Lung (tissue), 12 donors: ENCODE measurements around the gene FGA. TPM values are rescaled to one million over a fixed set of nuclear protein-coding genes. Genes with fewer than 3 reads are reported as not detected.

Experiments
- ATAC-seq: fragments of 200-7000 bp; cut with Tn5 transposase; one replicate; pipeline ENCODE4 v1.9.1; 2020; ENCODE audit warnings: moderate number of reproducible peaks; ENCODE audit not compliant: insufficient read depth, low FRiP score
- DNase-seq, 3 donors: peaks; one replicate each; pipeline ENCODE4 v3.0.0-alpha.2; 2013 to 2017
- H3K27ac ChIP-seq, 2 donors: one replicate each; pipeline ENCODE4 v1.5.1; 2013; ENCODE audit warnings: mild to moderate bottlenecking in 2 of 2, moderate library complexity in 2 of 2, control low read depth in 1 of 2, inconsistent platforms in 1 of 2, low read depth in 1 of 2, low read length in 1 of 2
- H3K27me3 ChIP-seq, 3 donors: one replicate each; pipeline ENCODE4 v1.5.1; 2013; ENCODE audit warnings: low read length in 2 of 3; ENCODE audit not compliant: control insufficient read depth in 3 of 3, insufficient read depth in 3 of 3
- H3K36me3 ChIP-seq, 4 donors: one replicate each; pipeline ENCODE4 v1.5.1; 2013; ENCODE audit warnings: low read length in 4 of 4, mild to moderate bottlenecking in 1 of 4, moderate library complexity in 1 of 4; ENCODE audit not compliant: control insufficient read depth in 4 of 4, insufficient read depth in 4 of 4
- H3K4me1 ChIP-seq, 5 donors: one replicate each; pipeline ENCODE4 v1.5.1; 2013; ENCODE audit warnings: low read length in 5 of 5, mild to moderate bottlenecking in 2 of 5, moderate library complexity in 1 of 5; ENCODE audit not compliant: control insufficient read depth in 5 of 5, insufficient read depth in 5 of 5
- H3K4me3 ChIP-seq: one replicate; pipeline ENCODE4 v1.5.1; 2013; ENCODE audit warnings: mild to moderate bottlenecking, control low read depth, moderate library complexity
- H3K9ac ChIP-seq, 2 donors: one replicate each; pipeline ENCODE4 v1.5.1; 2013; ENCODE audit warnings: low read length in 2 of 2, control low read depth in 1 of 2; ENCODE audit not compliant: insufficient read depth in 1 of 2
- H3K9me3 ChIP-seq, 4 donors: one replicate each; pipeline ENCODE4 v1.5.1; 2013; ENCODE audit warnings: low read length in 3 of 4, mild to moderate bottlenecking in 1 of 4, moderate library complexity in 1 of 4; ENCODE audit not compliant: control insufficient read depth in 4 of 4, insufficient read depth in 3 of 4
- CTCF ChIP-seq: IDR thresholded peaks from 2 replicates; pipeline ENCODE4 v1.5.1; 2012; ENCODE audit warnings: mild to moderate bottlenecking; ENCODE audit errors: control extremely low read depth, extremely low read depth
- WGBS, 2 donors: extraction: QIAGEN DNeasy Blood & Tissue Kit; methylation state at CpG; one replicate each; pipeline ENCODE4 v1.1.7; 2013; 5-methylcytosine and 5-hydroxymethylcytosine counted together
- polyA plus RNA-seq, 2 donors: library from polyadenylated mRNA; stranded (reverse); fragments of 200-250 nt; gene quantifications; one replicate each; pipeline ENCODE4 v1.2.1, GENCODE V29; 2013
- total RNA-seq, 2 donors: library from RNA; depleted of rRNA in 1 of 2; stranded (reverse); fragments of >200 nt in 1 of 2; gene quantifications; one replicate each; pipeline ENCODE4 v1.2.1, GENCODE V29; 2014 to 2021
- donor health status: control.
- donor health status: control.
- donor health status: Bipolar disorder and iron deficiency.
- donor health status: healthy.
- donor health status: DM: yes; HTN: yes; CAD: no.

FGA gene
- total and polyA plus RNA-seq, 4 donors = 1.4 to 56.1 (median 15.2) TPM

GRCh38 chr4:154573190-154573870 lies 17.2 kb downstream of the FGA start:
- WGBS, 2 donors = 75 to 92% methylated on average over 5 of the region's 5 CpGs
- Histone ChIP-seq H3K36me3 (no peaks in the 10 kb centered on the region), H3K4me3 (no peak overlapping the region), H3K4me1 (no peaks in the 10 kb centered on the region), H3K9me3 (no peaks in the 10 kb centered on the region), H3K27me3 (no peaks in the 10 kb centered on the region), H3K27ac (no peak overlapping the region), H3K9ac (no peak overlapping the region)
- no peak for DNase-seq
- no peak for ATAC-seq
- TF ChIP-seq CTCF = no peak

DNA sequence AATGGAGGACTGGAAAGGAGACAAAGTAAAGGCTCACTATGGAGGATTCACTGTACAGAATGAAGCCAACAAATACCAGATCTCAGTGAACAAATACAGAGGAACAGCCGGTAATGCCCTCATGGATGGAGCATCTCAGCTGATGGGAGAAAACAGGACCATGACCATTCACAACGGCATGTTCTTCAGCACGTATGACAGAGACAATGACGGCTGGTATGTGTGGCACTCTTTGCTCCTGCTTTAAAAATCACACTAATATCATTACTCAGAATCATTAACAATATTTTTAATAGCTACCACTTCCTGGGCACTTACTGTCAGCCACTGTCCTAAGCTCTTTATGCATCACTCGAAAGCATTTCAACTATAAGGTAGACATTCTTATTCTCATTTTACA lies 21.0 kb downstream of the FGA start:
- DNase-seq (no peak), ATAC-seq (no peak)
- WGBS, 2 donors = 88 to 98% methylated on average over 5 of the region's 5 CpGs
- H3K27me3 ChIP-seq = no peaks in the 10 kb centered on the region
- TF ChIP-seq CTCF = no peak
- no peaks in the 10 kb centered on the region for H3K9me3 ChIP-seq
- no peak overlapping the region for H3K4me3 ChIP-seq
- H3K4me1 ChIP-seq = no peaks in the 10 kb centered on the region
- no peaks in the 10 kb centered on the region for H3K36me3 ChIP-seq
- no peak overlapping the region for H3K9ac ChIP-seq
- H3K27ac ChIP-seq = no peak overlapping the region

- WGBS, 2 donors = 25 to 43% methylated on average over 3 of the region's 3 CpGs
Measured at GRCh38 chr4:154569028-154569427, 21.5 kb downstream of the FGA start.

More at GRCh38 chr4:154569028-154569427, 21.5 kb downstream of the FGA start:
- ATAC-seq = no peak
- no peak for TF ChIP-seq CTCF
- Histone ChIP-seq H3K4me3 (no peak overlapping the region), H3K27me3 (no peaks in the 10 kb centered on the region), H3K9ac (no peak overlapping the region), H3K9me3 (no peaks in the 10 kb centered on the region), H3K36me3 (no peaks in the 10 kb centered on the region), H3K27ac (no peak overlapping the region), H3K4me1 (no peaks in the 10 kb centered on the region)
- DNase-seq = no peak
